GM12872 (cell line): Measurements from ENCODE around the gene SPATS1.

Experiments
- TF ChIP-seq, protein P1 (sequence below): IDR thresholded peaks from 3 replicates; pipeline ENCODE4 v1.5.1; 2011; ENCODE audit warnings: low read depth, mild to moderate bottlenecking, low read length, moderate library complexity; ENCODE audit not compliant: insufficient read depth

Gene SPATS1

DNA sequence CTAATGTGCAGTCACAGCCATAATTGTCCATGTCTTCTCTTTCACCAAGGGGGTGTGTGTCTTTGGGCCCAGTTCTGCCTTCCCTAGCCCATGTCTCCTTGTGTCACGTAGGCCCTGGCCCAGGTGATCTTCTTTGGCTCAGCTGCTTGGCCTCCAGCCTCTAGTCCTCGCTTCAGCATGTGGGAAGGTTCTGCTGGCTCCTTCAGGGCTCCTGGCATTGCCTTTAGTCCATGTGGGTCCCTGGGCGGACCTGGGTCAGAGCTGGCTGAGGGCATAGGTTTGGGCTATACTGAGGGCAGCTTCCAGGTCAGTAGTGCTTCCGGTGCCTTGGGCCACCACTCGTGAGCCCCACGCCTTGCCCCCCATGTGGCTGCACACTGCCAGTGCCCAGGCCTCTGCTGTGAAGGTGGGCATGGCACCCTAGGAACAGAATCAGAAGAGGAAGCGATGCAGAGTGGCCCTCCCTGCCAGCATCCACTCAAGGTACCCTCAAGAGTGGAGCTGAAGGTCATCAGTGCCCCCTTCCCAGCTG, 42.1 kb upstream of the SPATS1 start:
- TF ChIP-seq, protein P1, sequence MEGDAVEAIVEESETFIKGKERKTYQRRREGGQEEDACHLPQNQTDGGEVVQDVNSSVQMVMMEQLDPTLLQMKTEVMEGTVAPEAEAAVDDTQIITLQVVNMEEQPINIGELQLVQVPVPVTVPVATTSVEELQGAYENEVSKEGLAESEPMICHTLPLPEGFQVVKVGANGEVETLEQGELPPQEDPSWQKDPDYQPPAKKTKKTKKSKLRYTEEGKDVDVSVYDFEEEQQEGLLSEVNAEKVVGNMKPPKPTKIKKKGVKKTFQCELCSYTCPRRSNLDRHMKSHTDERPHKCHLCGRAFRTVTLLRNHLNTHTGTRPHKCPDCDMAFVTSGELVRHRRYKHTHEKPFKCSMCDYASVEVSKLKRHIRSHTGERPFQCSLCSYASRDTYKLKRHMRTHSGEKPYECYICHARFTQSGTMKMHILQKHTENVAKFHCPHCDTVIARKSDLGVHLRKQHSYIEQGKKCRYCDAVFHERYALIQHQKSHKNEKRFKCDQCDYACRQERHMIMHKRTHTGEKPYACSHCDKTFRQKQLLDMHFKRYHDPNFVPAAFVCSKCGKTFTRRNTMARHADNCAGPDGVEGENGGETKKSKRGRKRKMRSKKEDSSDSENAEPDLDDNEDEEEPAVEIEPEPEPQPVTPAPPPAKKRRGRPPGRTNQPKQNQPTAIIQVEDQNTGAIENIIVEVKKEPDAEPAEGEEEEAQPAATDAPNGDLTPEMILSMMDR, result no peak

- TF ChIP-seq, protein P1, result no peak
These were observed 41.3 kb upstream of the SPATS1 start for GRCh38 chr6:44301106-44301505.

DNA sequence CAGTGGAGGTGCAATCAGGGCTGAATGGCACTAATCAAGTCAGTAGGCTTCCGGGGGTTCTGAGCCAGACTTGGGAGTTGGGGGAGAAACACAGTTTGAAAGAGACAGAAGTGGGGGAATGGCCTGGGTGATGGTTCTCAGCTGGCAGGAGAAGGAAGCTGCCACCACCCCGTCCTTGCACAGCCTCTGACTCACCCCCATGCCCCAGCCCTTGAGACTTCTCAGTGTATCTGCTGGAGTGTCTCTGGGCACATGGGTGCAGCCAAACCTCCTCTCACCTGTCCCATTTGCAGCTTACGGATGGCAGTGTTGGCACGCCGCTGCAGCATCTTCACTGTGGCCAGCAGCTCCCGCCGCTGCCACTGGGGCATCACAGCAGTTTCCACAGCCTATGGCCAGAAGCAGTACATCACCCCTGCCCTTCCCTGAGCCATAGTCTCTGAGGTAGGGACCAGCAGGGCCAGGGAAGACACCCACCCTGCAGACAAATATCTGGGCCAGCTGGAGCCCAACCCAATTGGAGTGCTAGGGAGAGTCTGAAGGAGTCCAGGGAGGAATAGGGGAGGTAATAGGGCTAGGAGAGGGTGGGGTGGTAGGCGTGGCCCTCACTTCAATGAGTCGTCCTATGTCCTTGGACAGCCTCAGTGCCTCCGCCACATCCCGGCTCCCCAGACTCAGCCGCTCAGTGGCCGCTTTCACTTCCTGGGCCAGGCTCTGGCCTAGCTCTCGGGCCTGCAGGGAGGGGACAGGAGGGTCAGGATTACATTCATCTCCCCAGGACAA, 40.5 kb upstream of the SPATS1 start:
- TF ChIP-seq, protein P1, result no peak

GRCh38 chr6:44302856-44303255, 39.6 kb upstream of the SPATS1 start:
- TF ChIP-seq, protein P1, result no peak

- TF ChIP-seq, protein P1, result no peak
These were observed 38.6 kb upstream of the SPATS1 start for GRCh38 chr6:44303842-44304241.

- TF ChIP-seq, protein P1, result peak; percentile 92
These were observed 37.9 kb upstream of the SPATS1 start for GRCh38 chr6:44304282-44305199.

DNA sequence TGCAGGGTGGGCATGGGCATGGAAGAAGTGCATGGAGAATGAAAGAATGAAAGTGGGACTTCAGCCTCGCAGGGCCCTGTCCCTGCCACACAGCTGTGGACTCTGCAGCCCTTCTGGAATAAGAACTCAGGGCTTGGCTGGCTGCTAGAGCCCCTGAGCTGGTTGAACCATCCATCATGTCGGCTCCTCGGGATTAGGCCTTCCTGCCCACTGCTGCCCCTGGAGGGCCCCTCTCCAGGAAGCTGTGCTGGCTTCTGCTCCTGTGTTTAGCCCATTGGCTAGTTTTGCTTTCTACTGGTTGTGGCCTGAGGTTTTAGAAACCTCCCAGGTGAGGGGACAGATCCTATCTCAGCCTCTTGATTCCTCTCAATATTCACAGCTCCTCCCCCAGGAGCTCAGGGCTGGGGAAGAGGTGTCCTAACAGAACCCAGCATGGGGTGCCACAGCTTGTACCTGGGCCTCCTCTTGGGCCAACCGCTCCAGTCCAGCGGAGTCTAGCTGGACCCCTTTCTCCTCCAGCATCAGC, 37.2 kb upstream of the SPATS1 start:
- TF ChIP-seq, protein P1, result no peak
